Measurements from ENCODE around the gene DDX31.

Gene DDX31

GRCh38 chr9:132646726-132647125, 23.1 kb downstream of the DDX31 start:
- FAIRE-seq = no peak
- no peak for DNase-seq (ENCODE audit: insufficient read length, low spot score)
- TF ChIP-seq CTCF (IDR thresholded peaks at IDR 0.05; ENCODE audit: insufficient read depth, missing control alignments) = no peak

GRCh38 chr9:132645711-132646110, 24.1 kb downstream of the DDX31 start:
- peak; percentile 37 for DNase-seq (ENCODE audit: insufficient read length, low spot score)
- peak; percentile 35 for FAIRE-seq
- no peak for TF ChIP-seq CTCF (IDR thresholded peaks at IDR 0.05; ENCODE audit: insufficient read depth, missing control alignments)

- no peak for DNase-seq (ENCODE audit: insufficient read length, low spot score)
- no peak for TF ChIP-seq CTCF (IDR thresholded peaks at IDR 0.05; ENCODE audit: insufficient read depth, missing control alignments)
- peak; percentile 88 for FAIRE-seq
These were observed 24.5 kb downstream of the DDX31 start for GRCh38 chr9:132645306-132645705.

- TF ChIP-seq CTCF (IDR thresholded peaks at IDR 0.05; ENCODE audit: insufficient read depth, missing control alignments) = peak; percentile 33
- no peak for FAIRE-seq
- no peak for DNase-seq (ENCODE audit: insufficient read length, low spot score)
These were observed 25.5 kb downstream of the DDX31 start for GRCh38 chr9:132644251-132644650.

- no peak for TF ChIP-seq CTCF (IDR thresholded peaks at IDR 0.05; ENCODE audit: insufficient read depth, missing control alignments)
- no peak for FAIRE-seq
- no peak for DNase-seq (ENCODE audit: insufficient read length, low spot score)
These were observed 28.6 kb downstream of the DDX31 start for GRCh38 chr9:132641216-132641615.

GRCh38 chr9:132639322-132639721, 30.5 kb downstream of the DDX31 start:
- no peak for TF ChIP-seq CTCF (IDR thresholded peaks at IDR 0.05; ENCODE audit: insufficient read depth, missing control alignments)
- FAIRE-seq (no peak), DNase-seq (ENCODE audit: insufficient read length, low spot score) (no peak)

GRCh38 chr9:132638240-132638639, 31.5 kb downstream of the DDX31 start:
- FAIRE-seq (peak; percentile 93), DNase-seq (ENCODE audit: insufficient read length, low spot score) (no peak)
- no peak for TF ChIP-seq CTCF (IDR thresholded peaks at IDR 0.05; ENCODE audit: insufficient read depth, missing control alignments)

Data from D721Med (cell line).